ENCODE data around the gene SCD5.

DNA sequence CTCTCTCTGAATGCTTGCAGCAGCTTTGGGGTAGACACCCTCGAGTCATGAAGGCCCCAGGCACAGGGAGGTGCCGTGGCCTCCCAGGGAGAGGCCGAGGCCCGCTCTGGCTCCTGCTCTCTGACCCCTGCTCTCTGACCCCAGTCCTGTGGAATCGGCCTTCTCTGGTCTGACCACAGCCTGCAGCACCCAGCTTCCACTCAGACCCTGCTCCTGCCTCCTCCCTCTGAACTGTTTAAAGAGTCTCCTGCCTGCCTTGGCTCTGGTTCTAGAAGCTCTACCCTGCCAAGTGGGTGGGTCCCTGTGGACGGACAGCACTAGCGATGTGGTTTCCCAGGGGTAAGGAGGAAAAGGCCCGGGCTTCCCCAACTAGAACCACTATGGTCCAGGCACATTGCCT, 158.6 kb downstream of the SCD5 start:
- TF ChIP-seq, protein P1, sequence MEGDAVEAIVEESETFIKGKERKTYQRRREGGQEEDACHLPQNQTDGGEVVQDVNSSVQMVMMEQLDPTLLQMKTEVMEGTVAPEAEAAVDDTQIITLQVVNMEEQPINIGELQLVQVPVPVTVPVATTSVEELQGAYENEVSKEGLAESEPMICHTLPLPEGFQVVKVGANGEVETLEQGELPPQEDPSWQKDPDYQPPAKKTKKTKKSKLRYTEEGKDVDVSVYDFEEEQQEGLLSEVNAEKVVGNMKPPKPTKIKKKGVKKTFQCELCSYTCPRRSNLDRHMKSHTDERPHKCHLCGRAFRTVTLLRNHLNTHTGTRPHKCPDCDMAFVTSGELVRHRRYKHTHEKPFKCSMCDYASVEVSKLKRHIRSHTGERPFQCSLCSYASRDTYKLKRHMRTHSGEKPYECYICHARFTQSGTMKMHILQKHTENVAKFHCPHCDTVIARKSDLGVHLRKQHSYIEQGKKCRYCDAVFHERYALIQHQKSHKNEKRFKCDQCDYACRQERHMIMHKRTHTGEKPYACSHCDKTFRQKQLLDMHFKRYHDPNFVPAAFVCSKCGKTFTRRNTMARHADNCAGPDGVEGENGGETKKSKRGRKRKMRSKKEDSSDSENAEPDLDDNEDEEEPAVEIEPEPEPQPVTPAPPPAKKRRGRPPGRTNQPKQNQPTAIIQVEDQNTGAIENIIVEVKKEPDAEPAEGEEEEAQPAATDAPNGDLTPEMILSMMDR (IDR thresholded peaks at IDR 0.05): no peak
- no peak for TF ChIP-seq POLR2A (IDR thresholded peaks at IDR 0.05)
- no peak for TF ChIP-seq EP300 (IDR thresholded peaks at IDR 0.05)

All from sigmoid colon (tissue), 4 donors.